GM13977 (cell line): ENCODE measurements around the gene PRKCB.

Experiments used
- DNase-seq: peaks from one replicate; pipeline ENCODE4 v3.0.0; 2012; ENCODE audit warnings: low spot score
- in situ Hi-C: fragments of 300-500 bp; cut with MboI; formaldehyde crosslinking; loops from one replicate; pipeline ENCODE4 v1.12.0; 2022; ENCODE audit warnings: low sequenced_read_pairs, low pct_unique_long_range_greater_than_20kb, mixed read lengths, inconsistent platforms; ENCODE audit not compliant: unreplicated experiment
- TF ChIP-seq, protein P1 (sequence below): IDR thresholded peaks from 2 replicates; pipeline ENCODE4 v1.5.1; 2012; ENCODE audit warnings: mild to moderate bottlenecking, control low read depth; ENCODE audit not compliant: insufficient read depth; ENCODE audit errors: extremely low read depth, missing control alignments

PRKCB gene

DNA sequence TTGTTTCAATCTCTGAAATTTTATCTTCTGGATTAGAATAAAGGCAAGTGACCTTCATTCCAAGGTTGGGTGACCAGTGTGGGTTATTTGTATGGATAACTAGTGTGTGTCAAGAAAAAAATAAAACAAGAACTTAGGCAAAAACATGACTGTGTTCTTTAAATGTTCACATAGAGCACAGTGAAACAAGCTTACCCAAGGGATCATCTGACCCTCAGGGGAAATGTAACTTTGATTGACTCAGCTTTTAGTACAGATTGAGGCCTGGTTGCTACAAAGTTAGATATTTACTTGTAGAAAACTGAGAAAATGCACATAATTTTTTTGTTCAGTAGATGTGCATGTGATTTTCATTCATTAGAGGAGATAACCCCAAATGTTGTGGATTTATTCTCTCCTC is 427.0 kb downstream of the PRKCB start:
- no peak for DNase-seq
- in situ Hi-C loops, result no loop called here
- TF ChIP-seq, protein P1, sequence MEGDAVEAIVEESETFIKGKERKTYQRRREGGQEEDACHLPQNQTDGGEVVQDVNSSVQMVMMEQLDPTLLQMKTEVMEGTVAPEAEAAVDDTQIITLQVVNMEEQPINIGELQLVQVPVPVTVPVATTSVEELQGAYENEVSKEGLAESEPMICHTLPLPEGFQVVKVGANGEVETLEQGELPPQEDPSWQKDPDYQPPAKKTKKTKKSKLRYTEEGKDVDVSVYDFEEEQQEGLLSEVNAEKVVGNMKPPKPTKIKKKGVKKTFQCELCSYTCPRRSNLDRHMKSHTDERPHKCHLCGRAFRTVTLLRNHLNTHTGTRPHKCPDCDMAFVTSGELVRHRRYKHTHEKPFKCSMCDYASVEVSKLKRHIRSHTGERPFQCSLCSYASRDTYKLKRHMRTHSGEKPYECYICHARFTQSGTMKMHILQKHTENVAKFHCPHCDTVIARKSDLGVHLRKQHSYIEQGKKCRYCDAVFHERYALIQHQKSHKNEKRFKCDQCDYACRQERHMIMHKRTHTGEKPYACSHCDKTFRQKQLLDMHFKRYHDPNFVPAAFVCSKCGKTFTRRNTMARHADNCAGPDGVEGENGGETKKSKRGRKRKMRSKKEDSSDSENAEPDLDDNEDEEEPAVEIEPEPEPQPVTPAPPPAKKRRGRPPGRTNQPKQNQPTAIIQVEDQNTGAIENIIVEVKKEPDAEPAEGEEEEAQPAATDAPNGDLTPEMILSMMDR, result no peak
